Esophagus mucosa (tissue), 1 donor: ENCODE results near the gene PROM2. TPM values are rescaled to one million over a fixed set of nuclear protein-coding genes. Genes with fewer than 3 reads are reported as not detected.
"Not testable (repeated sequence)": the region's sequence is repeated elsewhere in the genome, so short reads cannot be mapped to it uniquely, and the experiment has no call there.

Experiments used
- ATAC-seq: fragments of 200-7000 bp; cut with Tn5 transposase; one replicate; pipeline ENCODE4 v1.9.1; 2020
- total RNA-seq: library from RNA; stranded (reverse); gene quantifications from one replicate; pipeline ENCODE4 v1.2.4, GENCODE V29; 2023
- donor health status: DM: yes; HTN: yes; CAD: no.

PROM2 gene, protein sequence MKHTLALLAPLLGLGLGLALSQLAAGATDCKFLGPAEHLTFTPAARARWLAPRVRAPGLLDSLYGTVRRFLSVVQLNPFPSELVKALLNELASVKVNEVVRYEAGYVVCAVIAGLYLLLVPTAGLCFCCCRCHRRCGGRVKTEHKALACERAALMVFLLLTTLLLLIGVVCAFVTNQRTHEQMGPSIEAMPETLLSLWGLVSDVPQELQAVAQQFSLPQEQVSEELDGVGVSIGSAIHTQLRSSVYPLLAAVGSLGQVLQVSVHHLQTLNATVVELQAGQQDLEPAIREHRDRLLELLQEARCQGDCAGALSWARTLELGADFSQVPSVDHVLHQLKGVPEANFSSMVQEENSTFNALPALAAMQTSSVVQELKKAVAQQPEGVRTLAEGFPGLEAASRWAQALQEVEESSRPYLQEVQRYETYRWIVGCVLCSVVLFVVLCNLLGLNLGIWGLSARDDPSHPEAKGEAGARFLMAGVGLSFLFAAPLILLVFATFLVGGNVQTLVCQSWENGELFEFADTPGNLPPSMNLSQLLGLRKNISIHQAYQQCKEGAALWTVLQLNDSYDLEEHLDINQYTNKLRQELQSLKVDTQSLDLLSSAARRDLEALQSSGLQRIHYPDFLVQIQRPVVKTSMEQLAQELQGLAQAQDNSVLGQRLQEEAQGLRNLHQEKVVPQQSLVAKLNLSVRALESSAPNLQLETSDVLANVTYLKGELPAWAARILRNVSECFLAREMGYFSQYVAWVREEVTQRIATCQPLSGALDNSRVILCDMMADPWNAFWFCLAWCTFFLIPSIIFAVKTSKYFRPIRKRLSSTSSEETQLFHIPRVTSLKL
- total RNA-seq, result 100 TPM

DNA sequence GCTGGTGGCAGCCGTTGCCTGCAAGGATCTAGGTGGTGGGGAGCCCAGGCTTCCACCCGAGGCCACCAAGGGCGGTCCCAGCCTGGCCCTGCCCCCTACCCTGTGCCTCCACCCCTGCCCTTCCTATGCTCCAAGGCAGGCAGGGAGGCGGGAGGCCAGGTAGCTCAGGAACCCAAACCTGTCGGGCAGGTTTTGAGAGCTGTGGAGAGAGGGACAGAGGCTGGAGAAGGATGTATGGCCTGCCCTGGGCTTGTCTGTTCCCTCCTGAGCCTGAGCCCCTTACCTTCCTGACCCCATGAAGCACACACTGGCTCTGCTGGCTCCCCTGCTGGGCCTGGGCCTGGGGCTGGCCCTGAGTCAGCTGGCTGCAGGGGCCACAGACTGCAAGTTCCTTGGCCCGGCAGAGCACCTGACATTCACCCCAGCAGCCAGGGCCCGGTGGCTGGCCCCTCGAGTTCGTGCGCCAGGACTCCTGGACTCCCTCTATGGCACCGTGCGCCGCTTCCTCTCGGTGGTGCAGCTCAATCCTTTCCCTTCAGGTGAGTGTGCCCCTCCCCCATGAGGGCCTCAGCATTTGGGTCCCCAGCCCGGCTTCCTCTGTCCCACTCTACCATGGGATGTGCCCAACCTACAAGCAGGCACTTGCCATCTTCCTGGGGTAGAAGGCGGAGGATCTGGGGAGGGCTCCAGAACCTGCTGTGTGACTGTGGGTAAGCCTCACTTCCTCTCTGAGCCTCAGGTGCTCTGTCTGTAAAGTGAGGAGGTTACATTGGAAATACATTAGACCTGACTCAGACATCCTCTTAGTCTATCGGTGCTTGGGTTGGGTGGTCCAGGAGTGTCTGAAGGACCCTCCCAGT lies at the start of gene PROM2:
TSS of gene PROM2 (plus strand) at position 159 of the 860 bp plus-strand sequence. CDS start at position 296, 137 bp downstream.
- ATAC-seq, result peak; percentile 81

DNA sequence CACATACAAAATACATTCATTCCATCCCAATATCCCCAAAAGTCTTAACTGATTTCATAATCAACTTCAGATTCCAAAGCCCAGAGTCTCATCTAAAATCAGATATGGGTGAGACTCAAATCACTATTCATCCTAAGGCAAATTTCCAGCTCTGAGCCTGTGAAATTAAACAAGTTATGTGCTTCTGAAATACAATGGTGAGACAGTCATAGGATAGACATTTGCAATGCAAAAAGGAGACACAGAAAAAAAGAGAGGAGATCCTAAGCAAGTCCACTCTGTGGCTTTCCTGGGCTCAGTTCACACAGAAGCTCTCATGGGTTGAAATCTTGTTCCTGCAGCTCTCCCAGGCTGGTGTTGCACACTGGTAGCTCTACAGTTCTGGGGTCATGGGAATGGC lies 48.6 kb upstream of the PROM2 start:
- ATAC-seq, result no peak

DNA sequence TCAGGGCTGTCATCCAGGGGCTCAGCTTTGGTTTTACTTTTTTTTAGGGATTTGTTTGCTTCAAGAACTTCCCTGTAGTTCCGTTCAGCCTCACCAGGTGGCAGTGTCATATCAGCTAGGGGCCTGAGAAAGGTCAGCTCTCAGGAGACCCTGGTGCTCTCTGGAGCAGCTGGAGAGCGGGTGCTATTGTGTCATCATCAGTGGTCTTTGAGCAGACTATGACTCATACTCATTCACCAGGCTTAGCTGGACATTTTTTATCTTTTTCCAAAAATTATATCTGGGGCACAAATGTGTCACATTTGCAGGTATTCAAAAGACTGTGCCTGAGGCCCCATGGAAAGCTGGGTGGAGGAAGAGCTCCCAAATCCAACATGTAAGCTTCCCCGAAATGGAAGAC lies 42.5 kb upstream of the PROM2 start:
- ATAC-seq, result peak; percentile 77

DNA sequence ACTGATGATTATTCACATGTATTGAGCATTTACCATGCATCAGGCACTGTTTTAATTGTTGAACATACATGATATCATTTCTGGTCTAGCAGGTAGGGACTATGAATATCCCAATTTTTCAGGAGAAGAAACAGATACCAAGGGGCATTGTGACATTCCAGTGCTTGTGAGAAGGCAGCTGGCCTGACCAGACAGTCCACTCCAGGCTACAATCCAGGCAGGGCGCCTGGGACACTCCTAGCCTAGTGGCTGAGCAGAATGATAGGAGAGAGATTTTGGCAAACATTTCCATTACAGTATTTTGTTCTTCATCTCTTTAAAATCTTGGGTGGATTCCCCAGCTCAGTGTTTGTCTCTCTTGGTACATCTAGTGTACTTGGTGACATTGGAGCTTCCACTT lies 42.0 kb upstream of the PROM2 start:
- no peak for ATAC-seq

DNA sequence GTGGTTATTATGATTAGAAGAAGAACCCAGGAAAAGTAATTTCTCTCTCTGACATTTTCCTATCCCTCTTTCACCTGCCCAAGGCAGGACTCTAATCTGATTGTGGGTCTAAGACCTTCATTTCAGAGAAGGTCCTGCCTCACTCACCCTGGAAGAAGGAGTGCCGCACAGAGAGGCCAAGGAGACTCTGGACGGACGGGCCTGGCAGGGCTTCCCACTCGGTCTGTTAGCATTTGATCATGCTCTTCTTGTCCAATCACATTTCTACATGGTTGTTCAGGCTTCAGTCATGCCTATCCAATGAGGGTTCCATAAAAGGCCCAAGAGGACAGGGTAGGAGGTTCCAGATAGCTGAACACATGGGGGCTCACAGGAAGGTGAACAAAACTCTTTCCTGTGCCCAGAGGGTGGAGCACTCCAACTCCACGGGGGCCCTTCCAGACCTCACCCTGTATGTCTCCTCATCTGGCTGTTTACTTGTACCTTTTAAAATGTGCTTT lies 39.9 kb upstream of the PROM2 start:
- ATAC-seq, result no peak

DNA sequence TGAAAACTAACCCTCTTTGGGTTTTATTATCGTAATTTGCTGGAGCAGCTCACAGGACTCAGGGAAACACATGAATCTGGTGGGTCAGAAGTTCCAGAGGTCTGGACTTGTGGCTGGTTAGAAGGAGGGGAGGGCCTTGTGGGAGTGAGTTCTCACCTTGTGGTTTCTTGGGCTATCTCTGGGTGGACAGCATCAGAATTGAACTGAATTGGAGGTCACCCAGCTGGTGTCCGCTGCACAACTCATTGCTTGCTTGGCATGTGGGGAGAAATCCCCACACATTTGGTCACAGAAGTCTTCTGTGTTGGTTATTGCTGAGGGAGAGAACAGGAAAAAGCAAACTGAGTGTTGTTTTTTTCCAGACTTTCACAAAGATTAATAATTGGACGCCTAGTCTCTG lies 39.4 kb upstream of the PROM2 start:
- ATAC-seq, result no peak

DNA sequence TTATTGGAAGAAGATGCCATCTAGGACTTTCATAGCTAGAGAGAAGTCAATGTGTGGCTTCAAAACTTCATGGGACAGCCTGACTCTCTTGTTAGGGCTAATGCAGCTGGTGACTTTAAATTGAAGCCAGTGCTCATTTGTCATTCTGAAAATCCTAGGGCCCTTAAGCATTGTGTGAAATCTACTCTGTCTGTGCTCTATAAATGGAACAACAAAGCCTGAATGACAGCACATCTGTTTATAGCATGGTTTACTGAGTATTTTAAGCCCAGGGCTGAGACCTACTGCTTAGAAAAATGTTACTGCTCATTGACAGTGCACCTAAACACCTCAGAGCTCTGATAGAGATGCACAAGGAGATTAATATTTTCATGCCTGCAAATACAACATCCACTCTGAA lies 36.1 kb upstream of the PROM2 start:
- ATAC-seq, result no peak

DNA sequence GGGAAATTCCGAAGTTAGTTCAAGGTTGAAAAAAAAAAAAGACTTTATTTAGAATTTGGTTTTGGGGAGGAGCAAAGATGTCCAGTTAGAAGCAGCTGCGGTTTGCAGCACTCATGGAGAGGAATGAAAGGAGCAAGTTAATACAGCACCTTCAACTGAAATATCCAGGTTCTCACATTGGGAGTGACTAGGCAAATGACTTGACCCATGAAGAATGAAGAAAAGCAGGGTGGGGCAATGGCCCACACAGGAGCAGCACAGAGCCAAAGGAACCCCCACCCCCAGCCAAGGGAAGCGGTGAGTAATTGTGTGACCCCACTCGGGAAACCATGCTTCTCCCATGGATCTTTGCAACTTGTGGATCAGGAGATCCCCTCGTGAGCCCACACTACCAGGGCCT lies 34.2 kb upstream of the PROM2 start:
- ATAC-seq, result peak; percentile 53

DNA sequence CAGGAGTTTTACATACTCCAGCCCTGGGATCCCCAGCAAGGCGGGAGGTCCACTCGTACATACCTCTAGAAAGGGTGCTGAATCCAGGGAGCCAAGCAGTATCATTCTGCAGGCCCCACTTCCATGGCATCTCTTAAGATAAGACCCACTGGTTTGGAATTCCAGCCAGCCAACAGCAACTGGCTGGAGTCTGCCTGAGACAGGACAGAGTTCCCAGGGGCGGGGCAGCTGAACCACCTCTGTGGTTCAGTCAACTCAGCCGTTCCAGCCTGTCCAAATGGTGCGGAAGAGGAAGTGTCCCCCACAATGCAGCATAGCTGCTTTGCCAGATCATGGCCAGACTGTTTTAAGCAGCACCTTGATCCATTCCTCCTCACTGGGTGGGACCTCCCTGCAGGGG lies 33.7 kb upstream of the PROM2 start:
- ATAC-seq, result peak; percentile 51

DNA sequence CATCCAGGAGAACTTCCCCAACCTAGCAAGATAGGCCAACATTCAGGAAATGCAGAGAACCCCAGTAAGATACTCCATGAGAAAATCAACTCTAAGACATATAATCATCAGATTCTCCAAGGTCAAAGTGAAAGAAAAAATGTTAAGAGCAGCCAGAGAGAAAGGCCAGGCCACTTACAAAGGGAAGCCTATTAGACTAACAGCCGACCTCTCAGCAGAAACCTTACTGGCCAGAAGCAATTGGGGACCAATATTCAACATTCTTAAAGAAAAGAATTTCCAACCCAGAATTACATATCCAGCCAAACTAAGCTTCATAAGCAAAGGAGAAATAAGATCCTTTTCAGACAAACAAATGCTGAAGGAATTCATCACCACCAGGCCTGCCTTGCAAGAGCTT lies 32.2 kb upstream of the PROM2 start:
- ATAC-seq, result not testable (repeated sequence)

DNA sequence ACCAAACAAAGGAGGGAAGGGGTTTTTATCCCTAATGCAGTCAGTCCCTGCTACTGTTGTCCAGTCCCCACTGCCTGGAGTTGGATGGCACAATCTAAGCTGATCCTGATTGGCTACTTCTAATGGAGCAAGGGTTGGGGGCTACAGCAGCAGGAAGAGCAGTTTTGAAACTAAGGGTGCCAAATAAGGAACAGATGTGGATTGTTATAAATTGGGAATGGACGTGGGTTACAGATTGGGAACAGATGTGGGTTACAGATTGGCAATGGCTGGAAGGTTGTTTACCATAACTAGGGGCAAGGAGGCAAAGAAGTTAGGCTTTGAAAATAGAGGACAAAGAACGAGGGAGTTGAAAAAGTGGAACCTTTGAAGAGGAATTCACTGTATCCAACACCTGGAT lies 16.0 kb upstream of the PROM2 start:
- no peak for ATAC-seq

DNA sequence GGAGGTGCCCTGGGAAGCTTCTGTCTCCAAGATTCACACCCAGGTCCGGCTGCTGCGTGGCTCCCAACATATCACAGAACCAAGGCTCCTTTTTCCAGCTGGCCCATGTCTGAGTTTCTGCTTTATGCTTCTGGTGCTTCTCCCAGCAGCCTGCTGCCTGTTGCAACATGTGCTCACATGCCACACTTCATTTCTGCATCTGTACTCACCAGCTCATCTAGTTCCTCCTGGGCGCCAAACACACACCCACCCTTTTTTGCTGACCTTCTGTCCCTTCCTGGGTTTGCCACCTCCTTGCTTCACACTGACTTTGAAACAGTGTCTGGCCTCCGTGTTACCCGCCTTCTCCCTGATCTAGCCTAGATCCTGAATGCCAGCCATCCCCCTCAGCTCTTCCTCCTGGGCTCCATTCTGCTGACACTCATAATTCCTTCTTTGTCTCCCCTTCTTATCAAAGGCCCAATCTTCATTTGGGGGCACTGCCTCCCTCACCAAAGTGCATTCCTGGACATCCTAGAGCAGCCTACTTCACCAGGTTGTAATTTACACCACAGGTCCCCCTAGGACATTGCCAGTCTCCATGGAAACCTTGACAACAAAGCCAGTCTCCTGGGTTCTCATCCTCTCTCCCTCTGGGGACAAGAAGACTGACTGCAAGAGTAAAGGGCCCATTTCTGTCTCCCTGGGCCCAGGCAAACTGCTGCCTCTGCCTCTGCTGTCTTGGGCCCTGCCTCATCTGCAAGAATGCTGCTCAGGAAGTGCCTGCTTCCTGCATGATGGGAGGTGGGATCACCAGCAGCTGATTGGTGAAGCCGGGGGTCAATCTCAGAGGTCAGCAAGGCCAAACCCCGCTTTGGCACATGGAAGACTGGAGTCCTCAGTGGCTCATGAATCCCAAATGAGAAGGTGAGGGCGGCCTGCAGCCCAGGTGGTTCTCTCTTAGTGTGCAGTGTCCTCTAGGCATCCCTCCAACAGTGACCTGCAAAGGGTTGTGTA lies 13.9 kb upstream of the PROM2 start:
- peak; percentile 98 for ATAC-seq

DNA sequence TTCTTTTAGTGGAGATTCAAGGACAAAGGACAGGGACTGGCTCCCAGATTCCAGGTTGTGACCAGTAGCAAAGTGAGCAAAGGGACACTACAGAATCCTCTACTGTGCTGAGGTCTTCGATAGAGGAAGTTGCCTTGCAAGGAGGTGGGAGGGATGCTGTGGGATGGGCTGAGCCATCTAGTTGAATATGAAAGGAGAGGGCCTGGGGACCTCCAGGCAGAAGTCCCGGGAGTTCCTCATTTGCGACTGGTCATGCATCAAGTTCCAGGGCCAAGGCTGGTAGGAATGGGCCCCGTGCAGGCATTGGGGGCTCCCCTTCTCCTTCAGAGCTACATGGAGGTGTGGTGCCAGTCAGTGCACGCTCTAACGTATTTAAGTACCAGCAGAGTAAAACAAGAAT lies 12.6 kb upstream of the PROM2 start:
- no peak for ATAC-seq

DNA sequence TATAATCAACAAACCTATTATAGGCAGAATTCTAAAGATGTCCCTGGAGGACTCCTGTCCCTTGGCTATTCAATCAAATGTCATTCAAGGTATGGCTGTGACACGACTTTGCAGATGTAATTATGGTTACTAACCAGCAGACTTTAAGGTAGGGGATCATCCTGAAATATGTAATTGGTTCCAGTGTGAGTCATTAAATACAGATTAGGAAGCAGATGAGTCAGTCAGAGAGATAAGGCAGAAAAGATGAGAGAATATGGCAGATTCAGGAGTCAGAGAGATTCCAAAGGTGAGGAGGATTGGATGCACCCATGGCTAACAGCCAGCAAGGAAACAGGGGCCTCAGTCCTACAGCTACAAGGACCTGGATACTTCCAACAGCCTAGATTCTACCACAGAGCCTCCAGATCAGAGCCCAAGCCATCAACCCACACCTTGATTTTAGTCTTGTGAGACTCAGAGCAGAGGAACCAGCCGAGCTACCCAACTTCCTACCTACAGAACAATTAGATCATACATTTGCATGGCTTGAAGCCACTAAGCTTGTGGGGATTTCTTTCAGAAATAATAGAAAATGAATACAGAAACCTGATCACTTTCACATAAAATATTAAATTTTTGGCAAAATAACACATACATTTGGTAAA lies 11.2 kb upstream of the PROM2 start:
- peak; percentile 31 for ATAC-seq

DNA sequence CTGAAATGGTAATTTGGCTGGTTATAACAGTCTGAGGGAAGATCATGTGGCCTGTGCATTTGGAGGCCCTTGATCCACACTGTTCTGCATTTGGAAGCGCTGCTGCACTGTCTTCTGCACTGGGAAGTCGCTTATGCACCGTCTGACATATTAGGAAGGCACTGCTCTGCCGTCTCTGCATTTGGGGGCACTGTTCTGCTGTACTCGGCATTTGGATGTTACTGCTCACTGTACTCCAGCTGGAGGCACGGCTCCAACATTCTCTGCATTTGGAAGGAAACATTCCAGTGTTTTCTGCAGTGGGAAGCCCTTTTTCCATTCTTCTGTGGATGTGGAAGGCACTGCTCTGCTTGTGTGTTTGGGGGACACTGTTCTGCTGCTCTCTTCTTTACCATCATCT lies 9.6 kb upstream of the PROM2 start:
- ATAC-seq, result no peak

DNA sequence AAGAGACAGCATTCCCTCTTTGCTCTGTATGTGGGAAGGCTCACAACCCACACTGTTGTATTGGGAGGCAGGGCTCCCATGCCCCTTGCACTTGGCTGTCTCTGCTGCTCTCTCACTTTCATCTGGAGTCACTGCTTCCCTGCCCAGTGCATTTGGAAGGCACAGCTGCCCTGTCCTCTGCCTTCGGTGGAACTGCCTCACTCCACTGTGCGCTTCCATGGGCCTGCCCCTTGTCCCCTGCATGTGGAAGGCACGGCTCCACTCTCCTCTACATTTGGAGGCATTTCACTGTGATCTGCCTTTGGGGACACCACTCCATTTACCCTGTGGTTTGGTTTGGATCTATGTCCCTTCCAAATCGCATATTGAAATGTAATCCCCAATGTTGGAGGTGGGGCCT lies 9.1 kb upstream of the PROM2 start:
- ATAC-seq, result no peak

DNA sequence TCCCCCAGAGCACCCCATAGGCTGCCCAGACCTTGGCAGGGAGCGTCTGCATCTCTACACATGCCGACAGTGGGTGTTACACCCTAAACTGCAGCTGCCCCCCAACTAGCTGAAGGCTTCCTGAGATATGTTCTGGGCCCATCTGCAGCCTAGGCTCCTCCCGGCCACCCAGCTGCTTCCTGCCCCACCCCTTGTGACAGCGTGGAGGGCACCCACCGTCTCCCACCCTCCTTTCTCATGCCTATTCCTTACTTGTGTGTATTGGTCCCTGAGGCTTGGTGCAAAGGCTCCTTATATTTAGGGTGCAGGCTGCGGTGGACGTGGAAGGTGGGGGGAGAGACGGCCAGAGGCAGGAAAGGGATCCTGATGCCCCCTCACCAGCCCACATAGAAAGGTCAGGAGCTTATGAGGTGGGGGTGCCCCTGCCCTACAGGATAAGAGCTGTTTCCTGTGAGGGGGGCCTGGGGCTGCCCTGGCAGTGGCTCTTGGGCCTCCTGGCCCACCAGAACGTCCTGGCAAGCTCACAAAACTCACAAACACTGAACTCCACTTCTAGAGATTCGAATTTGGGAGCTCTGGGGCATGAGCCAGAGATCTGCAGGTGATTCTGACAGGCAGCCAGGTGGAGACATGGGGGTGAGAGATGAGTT lies 7.3 kb upstream of the PROM2 start:
- ATAC-seq, result no peak

DNA sequence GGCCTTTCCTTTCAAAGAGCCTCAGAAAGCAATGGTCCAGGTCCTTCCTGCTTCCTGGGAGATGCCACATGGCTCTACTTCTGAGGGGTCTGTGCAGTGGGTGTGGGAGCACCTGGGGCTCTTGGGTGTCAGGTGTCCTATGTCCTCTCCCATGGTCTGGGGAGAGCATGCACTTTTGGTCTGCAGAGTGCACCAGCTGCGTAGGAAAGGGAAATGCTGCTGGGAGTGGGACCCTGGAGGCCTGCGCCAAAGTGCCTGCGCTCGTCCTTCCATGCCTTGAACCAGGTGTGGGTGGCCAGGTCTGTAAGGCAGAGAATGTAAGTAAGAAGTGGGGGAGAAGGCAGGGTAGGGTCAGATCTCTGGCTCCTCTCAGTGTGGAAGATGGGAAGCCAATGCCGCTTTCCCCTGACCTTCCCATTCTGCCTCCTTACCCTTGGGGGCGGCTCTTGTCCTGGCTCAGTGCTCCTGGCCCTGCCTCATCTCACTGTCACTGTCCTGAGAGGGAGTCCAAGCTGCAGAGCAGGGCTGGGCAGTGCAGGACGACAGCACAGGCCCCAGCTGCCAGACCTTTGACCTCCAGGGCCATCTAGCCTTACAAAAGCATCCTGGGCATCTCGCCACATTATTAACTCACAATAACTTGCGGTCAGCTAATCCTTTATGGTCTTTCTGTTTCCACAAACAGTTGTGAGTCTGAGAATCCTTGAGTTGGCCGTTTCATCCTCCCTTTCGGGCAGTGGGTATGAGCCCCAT lies 6.6 kb upstream of the PROM2 start:
- ATAC-seq, result no peak

DNA sequence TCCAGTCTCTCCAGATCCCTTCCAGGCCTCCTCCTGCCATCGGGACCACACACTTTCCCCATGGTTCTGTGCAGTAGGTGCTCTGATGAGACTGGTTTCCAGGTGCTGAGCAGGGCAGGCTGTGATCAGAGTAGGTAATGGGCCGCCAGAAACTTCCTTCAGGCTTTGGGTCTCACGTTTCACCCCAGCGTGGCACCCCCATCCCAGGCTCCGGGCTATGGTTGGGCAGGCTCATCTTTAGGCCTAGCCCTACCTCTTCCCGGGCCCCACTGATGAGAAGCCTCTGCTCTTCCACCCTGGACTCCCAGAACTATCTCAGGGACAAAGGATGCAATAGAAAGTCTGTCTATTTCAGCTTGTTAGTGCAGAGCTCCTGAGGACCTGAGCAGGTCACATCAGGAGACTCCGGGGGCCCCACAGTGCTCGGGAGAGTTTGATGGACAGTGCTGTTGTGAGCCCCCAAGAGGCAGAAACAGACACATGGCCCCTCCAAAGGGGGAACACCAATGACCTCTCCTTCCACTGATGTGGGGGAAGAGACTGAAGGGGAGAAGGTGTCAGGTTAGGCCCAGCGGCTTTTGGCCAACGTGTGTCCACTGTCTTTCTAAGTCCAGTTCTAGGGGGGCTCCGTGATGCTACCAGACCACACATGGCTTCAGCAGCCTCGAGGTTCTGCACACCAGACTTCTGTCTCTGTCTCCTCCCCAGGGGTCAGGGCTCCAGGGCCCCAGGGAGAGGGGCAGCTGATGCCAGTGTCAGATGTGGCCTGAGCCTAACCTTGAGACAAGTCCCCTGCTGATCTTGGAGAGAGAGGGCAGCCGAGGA lies 5.8 kb upstream of the PROM2 start:
- no peak for ATAC-seq
